A549 (cell line): ENCODE measurements around the gene RADIL. TPM values are rescaled to one million over a fixed set of nuclear protein-coding genes. Genes with fewer than 3 reads are reported as not detected.

Experiments
- ATAC-seq, 2 experiments: fragments of 200-7000 bp in 1 of 2; fragments of >200 bp in 1 of 2; cut with Nextera tagmentation in 1 of 2; cut with Tn5 transposase in 1 of 2; 3 replicates each; pipeline versions ENCODE4 v1.8.0 to v1.9.1; 2018 to 2020; ENCODE audit warnings: mild to moderate bottlenecking in 1 of 2, moderate library complexity in 1 of 2
- CTCF ChIA-PET: fragments of 300-600 bp; sonication (Branson Sonifier 250); formaldehyde crosslinking; extraction: SDS; loops from one replicate; lab custom pipeline; 2021; ENCODE audit warnings: antibody characterized with exemption, inconsistent platforms; lab: Yijun Ruan, JAX
- POLR2A ChIA-PET: fragments of 350-600 bp; formaldehyde crosslinking; extraction: SDS; loops from one replicate; lab custom pipeline; 2021; ENCODE audit warnings: antibody characterized with exemption, inconsistent platforms; lab: Yijun Ruan, JAX
- DNase-seq, 2 experiments: peaks; one replicate each; pipeline versions ENCODE4 v3.0.0 to v3.0.0-alpha.2; 2011 to 2016; ENCODE audit warnings: low read depth in 1 of 2, low spot score in 1 of 2
- FAIRE-seq: peaks from 2 replicates; lab custom pipeline; 2011; peaks lifted over from hg19 to GRCh38; lab: Jason Lieb, UNC
- H3K27ac ChIP-seq, 2 experiments: fragments of >200 bp; sonication (Bioruptor Twin); formaldehyde crosslinking; 3 replicates each; pipeline ENCODE4 v1.5.1; 2016 to 2017
- H3K4me1 ChIP-seq: fragments of >200 bp; sonication (Bioruptor Twin); formaldehyde crosslinking; 3 replicates; pipeline ENCODE4 v1.6.1; 2016
- H3K4me2 ChIP-seq: fragments of >200 bp; sonication (Bioruptor Twin); formaldehyde crosslinking; 3 replicates; pipeline ENCODE4 v1.6.1; 2016
- H3K4me3 ChIP-seq: fragments of >200 bp; sonication (Bioruptor Twin); formaldehyde crosslinking; 3 replicates; pipeline ENCODE4 v1.5.1; 2016
- H3K9me3 ChIP-seq: fragments of >200 bp; sonication (Bioruptor Twin); formaldehyde crosslinking; 3 replicates; pipeline ENCODE4 v1.6.1; 2016
- CBX2 ChIP-seq: fragments of 200-600 bp; sonication (generic); IDR thresholded peaks from 2 replicates; pipeline ENCODE4 v1.6.1; 2016; ENCODE audit warnings: low read depth, mild to moderate bottlenecking, borderline replicate concordance
- CEBPB ChIP-seq, 2 experiments: fragments of >200 bp in 1 of 2; sonication (Bioruptor Twin) in 1 of 2; formaldehyde crosslinking in 1 of 2; IDR thresholded peaks; 2 replicates each; pipeline ENCODE4 v1.6.1; 2012 to 2016
- CHD4 ChIP-seq: fragments of 200-600 bp; sonication (generic); IDR thresholded peaks from 2 replicates; pipeline ENCODE4 v1.6.1; 2016; ENCODE audit warnings: antibody characterized with exemption, mild to moderate bottlenecking, borderline replicate concordance
- EHF ChIP-seq: fragments of 250-450 bp; sonication (Bioruptor Pico); IDR thresholded peaks from 2 replicates; pipeline ENCODE4 v1.5.0; 2020; ENCODE audit warnings: mild to moderate bottlenecking
- EP300 ChIP-seq, 2 experiments: fragments of >200 bp; sonication (Bioruptor Twin); formaldehyde crosslinking; IDR thresholded peaks; 2 replicates in 1 of 2; 3 replicates in 1 of 2; pipeline ENCODE4 v1.6.1; 2016 to 2017
- ESRRA ChIP-seq: fragments of 150-350 bp; IDR thresholded peaks from 2 replicates; pipeline ENCODE4 v1.6.1; 2014; ENCODE audit warnings: mild to moderate bottlenecking, low read length, borderline replicate concordance
- HDAC2 ChIP-seq: fragments of 200-600 bp; sonication (generic); IDR thresholded peaks from 2 replicates; pipeline ENCODE4 v1.6.1; 2016
- HEYL ChIP-seq: fragments of 250-450 bp; sonication (Bioruptor Pico); IDR thresholded peaks from 2 replicates; pipeline ENCODE4 v1.8.0; 2021; ENCODE audit warnings: mild to moderate bottlenecking, moderate library complexity
- HOXB13 ChIP-seq: fragments of 250-450 bp; sonication (Bioruptor Pico); IDR thresholded peaks from 2 replicates; pipeline ENCODE4 v1.5.0; 2020; ENCODE audit warnings: low read depth, mild to moderate bottlenecking, moderate library complexity
- HOXB5 ChIP-seq: fragments of 250-450 bp; sonication (Bioruptor Pico); IDR thresholded peaks from 2 replicates; pipeline ENCODE4 v1.5.0; 2020; ENCODE audit warnings: mild to moderate bottlenecking, moderate library complexity
- JUN ChIP-seq, 2 experiments: fragments of >200 bp; sonication (Bioruptor Twin); formaldehyde crosslinking; IDR thresholded peaks; 2 replicates in 1 of 2; 3 replicates in 1 of 2; pipeline ENCODE4 v1.6.1; 2016 to 2017
- MYC ChIP-seq: IDR thresholded peaks from 2 replicates; pipeline ENCODE4 v1.6.1; 2012; ENCODE audit warnings: mild to moderate bottlenecking, inconsistent platforms, low read length, improper control_type of control experiment, borderline replicate concordance
- NPAS2 ChIP-seq: fragments of 250-450 bp; sonication (Bioruptor Pico); IDR thresholded peaks from 2 replicates; pipeline ENCODE4 v1.8.0; 2022; ENCODE audit warnings: mild to moderate bottlenecking, moderate library complexity, borderline replicate concordance
- PHF8 ChIP-seq: fragments of 200-600 bp; sonication (generic); IDR thresholded peaks from 2 replicates; pipeline ENCODE4 v1.6.1; 2016; ENCODE audit warnings: low read depth, mild to moderate bottlenecking, antibody characterized with exemption, moderate library complexity, borderline replicate concordance
- POLR2AphosphoS2 ChIP-seq: conservative IDR thresholded peaks from 2 replicates; pipeline ENCODE4 v1.6.1; 2012; ENCODE audit warnings: low read length, improper control_type of control experiment, inconsistent platforms
- RAD21 ChIP-seq, 2 experiments: fragments of >200 bp in 1 of 2; sonication (Bioruptor Twin) in 1 of 2; formaldehyde crosslinking in 1 of 2; IDR thresholded peaks in 1 of 2; conservative IDR thresholded peaks in 1 of 2; 2 replicates in 1 of 2; 3 replicates in 1 of 2; pipeline ENCODE4 v1.6.1; 2012 to 2018; ENCODE audit warnings: inconsistent platforms in 1 of 2
- RARB ChIP-seq: fragments of 250-450 bp; sonication (Bioruptor Pico); IDR thresholded peaks from 2 replicates; pipeline ENCODE4 v1.8.0; 2021; ENCODE audit warnings: mild to moderate bottlenecking, moderate library complexity
- RCOR1 ChIP-seq: fragments of 150-350 bp; IDR thresholded peaks from 2 replicates; pipeline ENCODE4 v1.6.1; 2014; ENCODE audit warnings: antibody characterized with exemption, low read length, low read depth
- SREBF2 ChIP-seq: fragments of 450-650 bp; IDR thresholded peaks from 2 replicates; pipeline ENCODE4 v1.6.1; 2014; ENCODE audit warnings: mild to moderate bottlenecking, moderate library complexity
- TP53 ChIP-seq: fragments of 250-450 bp; sonication (Bioruptor Pico); IDR thresholded peaks from 2 replicates; pipeline ENCODE4 v1.5.0; 2021; ENCODE audit warnings: mild to moderate bottlenecking, moderate library complexity
- ZC3H11A ChIP-seq: fragments of 450-650 bp; IDR thresholded peaks from 2 replicates; pipeline ENCODE4 v1.6.1; 2014; ENCODE audit warnings: antibody characterized with exemption, mild to moderate bottlenecking
- ZSCAN20 ChIP-seq: fragments of 250-450 bp; sonication (Bioruptor Pico); IDR thresholded peaks from 2 replicates; pipeline ENCODE4 v1.8.0; 2022; ENCODE audit warnings: mild to moderate bottlenecking, moderate library complexity
- WGBS: methylation state at CpG from one replicate; pipeline ENCODE4 v1.1.6; 2017; ENCODE audit errors: missing lambda C conversion rate; 5-methylcytosine and 5-hydroxymethylcytosine counted together
- polyA plus RNA-seq, 4 experiments: library from polyadenylated mRNA; depleted of rRNA in 3 of 4; stranded (reverse); fragments of >200 nt; fragmentation: RNase III in 1 of 4; extraction: RNeasy Plus Mini Kit Qiagen cat#74134 plus additional on column Dnase treatment in 1 of 4; gene quantifications; 2 replicates in 3 of 4; 3 replicates in 1 of 4; pipeline ENCODE4 v1.2.3, GENCODE V29; 2011 to 2017
- TF ChIP-seq, protein P1 (sequence below): IDR thresholded peaks from 2 replicates; pipeline ENCODE4 v1.6.1; 2012; ENCODE audit warnings: low read depth, borderline replicate concordance
- TF ChIP-seq, protein P2 (sequence below): fragments of 250-450 bp; sonication (Bioruptor Pico); IDR thresholded peaks from 2 replicates; pipeline ENCODE4 v1.5.0; 2020; ENCODE audit warnings: low read depth, mild to moderate bottlenecking, moderate library complexity
- TF ChIP-seq, protein P3 (sequence below): fragments of 250-450 bp; sonication (Bioruptor Pico); IDR thresholded peaks from 2 replicates; pipeline ENCODE4 v1.5.0; 2021; ENCODE audit warnings: mild to moderate bottlenecking, moderate library complexity, borderline replicate concordance
- TF ChIP-seq, protein P4 (sequence below): IDR thresholded peaks from 2 replicates; pipeline ENCODE4 v1.6.1; 2012
- TF ChIP-seq, protein P5 (sequence below): fragments of >200 bp; sonication (Bioruptor Twin); formaldehyde crosslinking; IDR thresholded peaks from 2 replicates; pipeline ENCODE4 v1.6.1; 2016

Gene RADIL
- polyA plus RNA-seq, 2 of the 4 experiments (the other 2 are of a cell fraction), result 1.0 to 1.1 TPM

DNA sequence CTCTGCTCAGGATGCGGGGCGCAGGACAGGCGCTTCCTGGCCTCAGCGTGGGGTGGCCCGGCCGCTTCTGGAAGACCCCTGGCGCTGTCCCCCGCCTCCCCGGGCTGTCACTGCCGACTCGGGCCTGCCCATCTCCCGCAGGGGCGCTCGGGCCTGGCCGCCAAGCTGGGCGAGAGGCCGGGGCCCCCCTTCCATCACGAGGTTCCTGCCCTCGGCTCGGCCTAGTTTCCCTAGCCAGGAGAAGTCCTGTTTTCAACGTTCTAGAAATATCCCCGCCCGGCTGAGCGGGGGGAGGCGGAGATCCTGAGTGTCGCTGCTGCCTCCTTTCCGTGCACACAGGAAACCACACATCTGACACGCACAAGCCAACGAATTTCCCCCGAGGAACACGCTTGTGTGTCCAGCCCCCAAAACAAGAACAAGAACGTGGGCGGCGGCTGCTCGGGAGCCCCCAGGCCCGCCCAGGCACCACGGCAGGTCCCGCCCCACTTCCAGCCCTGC, 74.4 kb downstream of the RADIL start:
- ChIA-PET CTCF (interaction anchor here (0.6 to 2.4 kb wide), 3 partner anchors 11 to 275 kb away, joined by 3 to 15 read pairs (median 4); no protein-coding TSS in a partner anchor), POLR2A (no interaction called here)
- ATAC-seq (no peak), FAIRE-seq (no peak), DNase-seq (no peak)
- H3K4me2 ChIP-seq, result no peak overlapping the region
- H3K9me3 ChIP-seq, result no peaks in the 10 kb centered on the region
- H3K4me3 ChIP-seq, result no peak overlapping the region
- WGBS, result 97% methylated on average over 27 of the region's 38 CpGs
- no peaks in the 10 kb centered on the region for H3K4me1 ChIP-seq
- H3K27ac ChIP-seq, result no peak overlapping the region
- no peak for TF ChIP-seq RARB
- TF ChIP-seq TP53 (CRISPR knock-in tag), result no peak
- TF ChIP-seq, protein P1, sequence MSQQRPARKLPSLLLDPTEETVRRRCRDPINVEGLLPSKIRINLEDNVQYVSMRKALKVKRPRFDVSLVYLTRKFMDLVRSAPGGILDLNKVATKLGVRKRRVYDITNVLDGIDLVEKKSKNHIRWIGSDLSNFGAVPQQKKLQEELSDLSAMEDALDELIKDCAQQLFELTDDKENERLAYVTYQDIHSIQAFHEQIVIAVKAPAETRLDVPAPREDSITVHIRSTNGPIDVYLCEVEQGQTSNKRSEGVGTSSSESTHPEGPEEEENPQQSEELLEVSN, result no peak
- TF ChIP-seq RAD21 (conservative IDR thresholded peaks at IDR 0.05 in 1 of 2, IDR thresholded peaks at IDR 0.05 in 1 of 2), result no peak
- no peak for TF ChIP-seq SREBF2
- TF ChIP-seq HOXB13 (CRISPR knock-in tag), result no peak
- TF ChIP-seq, all 56 proteins: peak for 0

DNA sequence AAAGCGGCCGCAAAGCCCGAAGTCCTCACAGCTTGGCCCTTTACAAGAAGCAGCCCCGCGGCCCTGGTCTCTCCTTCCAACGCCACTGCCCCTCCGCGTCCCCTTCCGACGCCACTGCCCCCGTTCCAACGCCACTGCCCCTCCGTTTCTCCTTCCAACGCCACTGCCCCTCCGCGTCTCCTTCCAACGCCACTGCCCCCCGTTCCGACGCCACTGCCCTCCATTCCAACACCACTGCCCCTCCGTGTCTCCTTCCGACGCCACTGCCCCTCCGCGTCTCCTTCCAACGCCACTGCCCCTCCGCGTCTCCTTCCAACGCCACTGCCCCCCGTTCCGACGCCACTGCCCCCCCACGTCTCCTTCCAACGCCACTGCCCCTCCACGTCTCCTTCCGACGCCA, 75.0 kb downstream of the RADIL start:
- DNase-seq (no peak), ATAC-seq (no peak), FAIRE-seq (no peak)
- WGBS, result 88% methylated on average over 26 of the region's 37 CpGs
- Histone ChIP-seq H3K4me2 (no peak overlapping the region), H3K27ac (no peak overlapping the region), H3K9me3 (no peaks in the 10 kb centered on the region), H3K4me1 (no peaks in the 10 kb centered on the region), H3K4me3 (no peak overlapping the region)
- POLR2A ChIA-PET, result no interaction called here
- TF ChIP-seq HOXB5 (CRISPR knock-in tag) (no peak), MYC (no peak), RARB (no peak), JUN (IDR thresholded peaks at IDR 0.05) (no peak), EHF (CRISPR knock-in tag) (no peak), PHF8 (no peak), HEYL (no peak), CHD4 (no peak), CBX2 (no peak)
- TF ChIP-seq, protein P2, sequence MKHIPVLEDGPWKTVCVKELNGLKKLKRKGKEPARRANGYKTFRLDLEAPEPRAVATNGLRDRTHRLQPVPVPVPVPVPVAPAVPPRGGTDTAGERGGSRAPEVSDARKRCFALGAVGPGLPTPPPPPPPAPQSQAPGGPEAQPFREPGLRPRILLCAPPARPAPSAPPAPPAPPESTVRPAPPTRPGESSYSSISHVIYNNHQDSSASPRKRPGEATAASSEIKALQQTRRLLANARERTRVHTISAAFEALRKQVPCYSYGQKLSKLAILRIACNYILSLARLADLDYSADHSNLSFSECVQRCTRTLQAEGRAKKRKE, result no peak
- TF ChIP-seq, protein P3, sequence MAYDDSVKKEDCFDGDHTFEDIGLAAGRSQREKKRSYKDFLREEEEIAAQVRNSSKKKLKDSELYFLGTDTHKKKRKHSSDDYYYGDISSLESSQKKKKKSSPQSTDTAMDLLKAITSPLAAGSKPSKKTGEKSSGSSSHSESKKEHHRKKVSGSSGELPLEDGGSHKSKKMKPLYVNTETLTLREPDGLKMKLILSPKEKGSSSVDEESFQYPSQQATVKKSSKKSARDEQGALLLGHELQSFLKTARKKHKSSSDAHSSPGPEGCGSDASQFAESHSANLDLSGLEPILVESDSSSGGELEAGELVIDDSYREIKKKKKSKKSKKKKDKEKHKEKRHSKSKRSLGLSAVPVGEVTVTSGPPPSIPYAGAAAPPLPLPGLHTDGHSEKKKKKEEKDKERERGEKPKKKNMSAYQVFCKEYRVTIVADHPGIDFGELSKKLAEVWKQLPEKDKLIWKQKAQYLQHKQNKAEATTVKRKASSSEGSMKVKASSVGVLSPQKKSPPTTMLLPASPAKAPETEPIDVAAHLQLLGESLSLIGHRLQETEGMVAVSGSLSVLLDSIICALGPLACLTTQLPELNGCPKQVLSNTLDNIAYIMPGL (CRISPR knock-in tag), result no peak
- TF ChIP-seq, protein P4, sequence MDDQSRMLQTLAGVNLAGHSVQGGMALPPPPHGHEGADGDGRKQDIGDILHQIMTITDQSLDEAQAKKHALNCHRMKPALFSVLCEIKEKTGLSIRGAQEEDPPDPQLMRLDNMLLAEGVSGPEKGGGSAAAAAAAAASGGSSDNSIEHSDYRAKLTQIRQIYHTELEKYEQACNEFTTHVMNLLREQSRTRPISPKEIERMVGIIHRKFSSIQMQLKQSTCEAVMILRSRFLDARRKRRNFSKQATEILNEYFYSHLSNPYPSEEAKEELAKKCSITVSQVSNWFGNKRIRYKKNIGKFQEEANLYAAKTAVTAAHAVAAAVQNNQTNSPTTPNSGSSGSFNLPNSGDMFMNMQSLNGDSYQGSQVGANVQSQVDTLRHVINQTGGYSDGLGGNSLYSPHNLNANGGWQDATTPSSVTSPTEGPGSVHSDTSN, result no peak
- TF ChIP-seq, protein P1, result no peak
- CTCF ChIA-PET, result interaction anchor here (0.6 to 0.9 kb wide), 2 partner anchors 10 to 421 kb away, joined by 3 read pairs; no protein-coding TSS in a partner anchor

DNA sequence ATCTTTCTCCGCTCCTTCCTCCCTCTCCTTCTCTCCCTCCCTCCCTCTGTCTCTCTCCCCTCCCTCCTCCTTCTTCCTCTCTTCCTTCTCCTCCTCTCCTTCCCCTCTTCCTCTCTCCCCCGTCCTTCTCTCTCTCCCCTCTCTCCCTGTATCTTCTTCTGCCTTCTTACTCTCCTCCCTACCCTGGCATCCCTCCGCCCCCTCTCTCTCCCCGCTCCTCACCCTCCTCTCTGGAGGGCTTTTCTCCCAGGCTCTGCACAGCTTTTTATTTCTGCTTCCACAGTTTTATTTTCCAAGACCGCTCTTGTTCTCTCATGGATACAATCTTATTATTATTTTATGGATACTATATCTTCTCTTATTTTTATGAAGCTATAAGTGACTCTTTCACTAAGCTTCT, 75.5 kb downstream of the RADIL start:
- 77% methylated on average over 5 of the region's 5 CpGs for WGBS
- POLR2A ChIA-PET, result no interaction called here
- CTCF ChIA-PET, result interaction anchor here (0.6 to 0.9 kb wide), 2 partner anchors 9 to 422 kb away, joined by 3 read pairs; no protein-coding TSS in a partner anchor
- H3K9me3 ChIP-seq, result no peaks in the 10 kb centered on the region
- FAIRE-seq, result no peak
- ATAC-seq, result no peak
- no peak overlapping the region for H3K4me3 ChIP-seq
- H3K4me1 ChIP-seq, result no peaks in the 10 kb centered on the region
- DNase-seq, result no peak
- H3K27ac ChIP-seq, result no peak overlapping the region
- H3K4me2 ChIP-seq, result no peak overlapping the region
- TF ChIP-seq HOXB13 (CRISPR knock-in tag) (no peak), MYC (no peak), CHD4 (no peak), HDAC2 (no peak), POLR2AphosphoS2 (no peak), ESRRA (no peak), ZSCAN20 (CRISPR knock-in tag) (no peak), HOXB5 (CRISPR knock-in tag) (no peak), EP300 (IDR thresholded peaks at IDR 0.05) (no peak), TP53 (CRISPR knock-in tag) (no peak), CEBPB (IDR thresholded peaks at IDR 0.05) (no peak), RARB (no peak), NPAS2 (CRISPR knock-in tag) (no peak), HEYL (no peak), ZC3H11A (no peak), RCOR1 (no peak)
- TF ChIP-seq, protein P5, sequence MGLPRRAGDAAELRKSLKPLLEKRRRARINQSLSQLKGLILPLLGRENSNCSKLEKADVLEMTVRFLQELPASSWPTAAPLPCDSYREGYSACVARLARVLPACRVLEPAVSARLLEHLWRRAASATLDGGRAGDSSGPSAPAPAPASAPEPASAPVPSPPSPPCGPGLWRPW, result no peak
- TF ChIP-seq, protein P1, result no peak
